ENCODE results near the gene AGAP1. TPM values are rescaled to one million over a fixed set of nuclear protein-coding genes. Genes with fewer than 3 reads are reported as not detected.

AGAP1 gene
- total RNA-seq, 1 donor from 2014 or later: 46.3 TPM

- peaks cover 5% of the 10 kb centered on the region for H3K9me3 Mint-ChIP-seq
- H3K27me3 Mint-ChIP-seq: no peaks in the 10 kb centered on the region
- peaks cover 4% of the 10 kb centered on the region for H3K36me3 Mint-ChIP-seq
- DNase-seq (ENCODE audit: extremely low spot score, unreplicated experiment): no peak
- no peak overlapping the region for H3K27ac Mint-ChIP-seq
- no peak overlapping the region for H3K4me3 Mint-ChIP-seq
- no peak for TF ChIP-seq CTCF (conservative IDR thresholded peaks at IDR 0.05)
- H3K4me1 Mint-ChIP-seq (ENCODE audit: unreplicated experiment): peaks cover 47% of the 10 kb centered on the region
Observed at GRCh38 chr2:235614176-235614860, 120.5 kb downstream of the AGAP1 start.

- H3K4me1 Mint-ChIP-seq (ENCODE audit: unreplicated experiment): peaks cover 47% of the 10 kb centered on the region
- TF ChIP-seq CTCF (conservative IDR thresholded peaks at IDR 0.05): no peak
- no peak overlapping the region for H3K4me3 Mint-ChIP-seq
- peaks cover 5% of the 10 kb centered on the region for H3K9me3 Mint-ChIP-seq
- peaks cover 4% of the 10 kb centered on the region for H3K36me3 Mint-ChIP-seq
- no peak overlapping the region for H3K27ac Mint-ChIP-seq
- no peak for DNase-seq (ENCODE audit: extremely low spot score, unreplicated experiment)
- H3K27me3 Mint-ChIP-seq: no peaks in the 10 kb centered on the region
Observed at GRCh38 chr2:235614900-235615712, 121.3 kb downstream of the AGAP1 start.

- H3K36me3 Mint-ChIP-seq: no peaks in the 10 kb centered on the region
- H3K27ac Mint-ChIP-seq: no peak overlapping the region
- peaks cover 5% of the 10 kb centered on the region for H3K9me3 Mint-ChIP-seq
- no peak for DNase-seq (ENCODE audit: extremely low spot score, unreplicated experiment)
- H3K4me1 Mint-ChIP-seq (ENCODE audit: unreplicated experiment): peaks cover 30% of the 10 kb centered on the region
- no peak overlapping the region for H3K4me3 Mint-ChIP-seq
- H3K27me3 Mint-ChIP-seq: no peaks in the 10 kb centered on the region
- no peak for TF ChIP-seq CTCF (conservative IDR thresholded peaks at IDR 0.05)
Observed at GRCh38 chr2:235616885-235617284, 123.0 kb downstream of the AGAP1 start.

- Mint-ChIP-seq H3K27ac (no peak overlapping the region), H3K9me3 (peaks cover 5% of the 10 kb centered on the region)
Observed at GRCh38 chr2:235618039-235618438, 124.2 kb downstream of the AGAP1 start.

GRCh38 chr2:235619544-235619943, 125.7 kb downstream of the AGAP1 start:
- peaks cover 5% of the 10 kb centered on the region for H3K9me3 Mint-ChIP-seq
- no peak for DNase-seq (ENCODE audit: extremely low spot score, unreplicated experiment)
- TF ChIP-seq CTCF (conservative IDR thresholded peaks at IDR 0.05): no peak
- H3K36me3 Mint-ChIP-seq: peaks cover 7% of the 10 kb centered on the region
- no peak overlapping the region for H3K27ac Mint-ChIP-seq
- H3K4me3 Mint-ChIP-seq: no peak overlapping the region
- peaks cover 28% of the 10 kb centered on the region for H3K4me1 Mint-ChIP-seq (ENCODE audit: unreplicated experiment)
- H3K27me3 Mint-ChIP-seq: no peaks in the 10 kb centered on the region

More at GRCh38 chr2:235618039-235618438, 124.2 kb downstream of the AGAP1 start:
- Mint-ChIP-seq H3K27me3 (no peaks in the 10 kb centered on the region), H3K36me3 (peaks cover 3% of the 10 kb centered on the region), H3K4me1 (ENCODE audit: unreplicated experiment) (peaks cover 27% of the 10 kb centered on the region), H3K4me3 (no peak overlapping the region)
- no peak for DNase-seq (ENCODE audit: extremely low spot score, unreplicated experiment)
- no peak for TF ChIP-seq CTCF (conservative IDR thresholded peaks at IDR 0.05)

Data from type B pancreatic cell (in vitro differentiated cells).